Left hindlimb (tissue), 1 donor: ENCODE data around the gene DIP2C.

Source experiments
- DNase-seq: peaks from one replicate; pipeline ENCODE4 v3.0.0-alpha.2; 2018

Gene DIP2C

DNA sequence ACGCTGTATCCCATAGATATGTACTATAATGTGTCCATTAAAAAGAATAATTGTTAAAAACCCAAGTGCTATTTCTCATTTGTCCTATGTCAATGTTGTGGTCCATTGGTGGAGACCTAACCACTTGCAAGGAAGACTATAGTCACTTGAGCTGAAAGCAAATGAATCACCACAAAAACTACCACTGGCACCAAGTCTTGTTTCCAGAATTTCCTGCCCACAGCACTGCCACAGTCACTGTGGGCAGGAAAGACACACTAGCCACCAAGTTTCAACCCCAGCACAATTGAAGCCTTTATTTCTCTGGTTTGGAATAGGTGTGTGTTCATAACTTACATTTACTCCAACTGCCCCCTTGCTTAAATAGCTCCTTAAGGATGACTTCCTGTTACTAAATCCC lies 12.4 kb downstream of the DIP2C start:
- no peak for DNase-seq

DNA sequence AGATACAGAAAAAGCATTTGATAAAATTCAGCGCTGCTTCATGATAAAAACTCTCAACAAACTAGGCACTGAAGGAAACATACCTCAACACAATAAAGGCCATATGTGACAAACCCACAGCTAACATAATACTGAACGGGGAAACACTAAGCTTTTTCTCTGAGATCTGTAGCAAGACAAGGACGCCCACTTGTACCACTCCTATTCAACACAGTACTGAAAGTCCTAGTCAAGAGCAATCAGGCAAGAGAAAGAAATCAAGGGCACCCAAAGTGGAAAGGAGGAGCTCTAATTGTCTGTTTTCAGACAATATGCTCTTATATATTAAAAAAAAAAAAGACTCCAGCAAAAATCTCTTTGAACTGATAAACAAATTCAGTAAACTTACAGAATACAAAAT lies 13.3 kb downstream of the DIP2C start:
- no peak for DNase-seq

DNA sequence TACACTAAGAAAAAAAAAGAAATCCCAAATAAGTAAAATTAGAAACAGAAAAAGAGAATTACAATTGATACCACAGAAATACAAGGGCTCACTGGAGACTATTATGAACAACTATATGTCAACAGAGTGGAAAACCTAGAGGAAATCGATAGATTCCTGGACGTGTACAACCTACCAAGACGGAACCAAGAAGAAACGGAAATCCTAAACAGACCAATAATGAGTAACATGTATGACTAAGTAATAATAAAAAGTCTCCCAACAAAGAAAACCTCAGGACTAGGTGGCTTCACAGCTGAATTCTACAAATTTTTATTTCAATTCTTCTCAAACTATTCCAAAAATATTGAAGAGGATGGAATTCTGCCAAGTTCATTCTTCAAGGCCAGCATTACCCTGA lies 13.9 kb downstream of the DIP2C start:
- DNase-seq = no peak

DNA sequence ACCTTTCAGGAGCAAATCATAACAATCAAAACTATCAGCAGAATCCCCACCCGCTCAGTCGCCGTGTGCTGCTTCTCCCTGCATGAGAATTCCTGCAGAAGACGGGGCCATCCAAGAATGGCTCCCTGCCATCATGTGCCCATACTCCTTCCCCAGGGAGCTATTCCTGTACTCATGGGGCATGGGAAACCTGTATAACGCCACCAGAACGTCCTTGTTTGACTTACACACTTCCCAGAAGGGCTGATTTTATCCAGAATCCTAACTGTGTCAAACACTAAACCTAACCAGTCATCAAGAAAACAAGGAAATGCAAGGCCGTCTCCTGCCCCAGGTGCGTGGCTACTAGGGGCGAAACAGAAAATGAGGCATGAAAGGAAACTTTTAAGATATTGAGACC lies 16.0 kb downstream of the DIP2C start:
- DNase-seq = no peak

GRCh38 chr10:672992-673391 lies 16.5 kb downstream of the DIP2C start:
- no peak for DNase-seq

- no peak for DNase-seq
These were observed 17.3 kb downstream of the DIP2C start for GRCh38 chr10:672203-672602.

GRCh38 chr10:670990-671389 lies 18.5 kb downstream of the DIP2C start:
- no peak for DNase-seq

GRCh38 chr10:670038-670437 lies 19.4 kb downstream of the DIP2C start:
- DNase-seq = no peak

GRCh38 chr10:668786-669485 lies 20.5 kb downstream of the DIP2C start:
- no peak for DNase-seq

GRCh38 chr10:667602-668143 lies 21.8 kb downstream of the DIP2C start:
- DNase-seq = no peak

DNA sequence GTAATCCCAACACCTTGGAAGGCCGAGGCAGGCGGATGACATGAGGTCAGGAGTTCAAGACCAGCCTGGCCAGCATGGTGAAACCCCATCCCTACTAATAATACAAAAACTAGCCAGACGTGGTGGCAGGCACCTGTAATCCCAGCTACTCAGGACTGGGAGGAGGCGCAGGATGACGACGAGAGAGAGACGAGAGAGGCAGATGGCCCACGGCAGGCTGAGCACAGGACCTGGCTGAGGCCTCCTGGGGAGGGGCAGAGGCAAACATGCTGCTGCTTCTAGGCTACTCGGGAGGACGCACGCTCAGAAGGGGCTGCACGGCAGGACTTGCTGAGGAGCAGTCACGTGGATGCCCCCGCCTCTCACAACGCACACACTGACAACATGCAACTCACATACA lies 22.4 kb downstream of the DIP2C start:
- DNase-seq = no peak

DNA sequence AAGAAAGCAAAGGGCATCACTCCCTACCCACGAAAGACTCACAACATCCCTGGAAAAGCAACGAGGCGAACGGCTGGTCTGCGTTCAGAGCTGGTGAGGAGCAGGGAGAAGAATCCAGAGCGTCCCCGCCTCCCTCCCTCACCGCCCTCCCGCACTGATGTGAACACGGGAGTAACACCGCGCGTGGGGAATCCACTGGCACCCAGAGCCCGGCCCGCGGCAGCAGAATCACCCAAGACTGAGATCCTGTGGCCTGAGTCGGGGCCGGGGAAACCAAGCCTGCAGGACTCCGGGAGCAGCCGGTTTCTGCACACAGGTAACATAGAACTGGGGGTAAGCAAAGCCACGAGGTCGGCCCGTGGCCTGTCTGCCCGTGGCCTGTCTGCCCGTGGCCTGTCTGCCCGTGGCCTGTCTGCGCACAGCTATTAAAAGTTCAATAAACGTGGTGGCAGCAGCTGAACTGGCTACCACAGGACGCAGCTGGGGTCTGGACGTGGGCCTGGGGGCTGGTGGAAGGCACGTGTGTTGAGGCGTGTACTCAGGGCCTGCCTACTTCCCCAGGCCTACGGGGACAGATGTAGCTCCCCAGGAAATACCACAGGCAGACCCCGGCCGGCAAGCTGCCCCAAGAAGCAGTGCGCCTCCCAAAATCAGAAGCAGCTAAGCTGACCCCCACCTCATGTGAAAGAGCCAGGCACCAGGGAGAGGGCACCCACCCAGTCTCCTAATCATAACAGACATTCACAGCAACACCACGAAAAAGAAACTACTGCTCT lies 23.0 kb downstream of the DIP2C start:
- no peak for DNase-seq

- DNase-seq = no peak
These were observed 23.8 kb downstream of the DIP2C start for GRCh38 chr10:665579-666091.

DNA sequence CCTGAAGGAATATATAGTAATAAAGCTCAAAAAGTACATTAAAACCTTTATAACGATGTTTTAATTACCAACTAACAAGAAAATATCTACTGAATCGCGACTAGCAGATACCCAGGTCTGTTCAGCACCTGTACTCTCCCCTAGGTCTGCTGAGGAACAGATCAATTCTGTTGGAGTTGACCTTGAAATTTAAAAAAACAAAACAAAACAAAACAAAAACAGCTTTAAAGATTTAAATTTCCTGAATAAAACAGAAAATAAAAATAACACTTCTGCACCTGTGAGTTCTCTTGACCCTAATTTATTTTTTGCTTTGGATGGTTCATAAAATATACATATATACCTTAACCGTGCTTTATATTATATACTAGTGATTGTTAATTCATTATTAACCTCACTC lies 24.6 kb downstream of the DIP2C start:
- no peak for DNase-seq

DNA sequence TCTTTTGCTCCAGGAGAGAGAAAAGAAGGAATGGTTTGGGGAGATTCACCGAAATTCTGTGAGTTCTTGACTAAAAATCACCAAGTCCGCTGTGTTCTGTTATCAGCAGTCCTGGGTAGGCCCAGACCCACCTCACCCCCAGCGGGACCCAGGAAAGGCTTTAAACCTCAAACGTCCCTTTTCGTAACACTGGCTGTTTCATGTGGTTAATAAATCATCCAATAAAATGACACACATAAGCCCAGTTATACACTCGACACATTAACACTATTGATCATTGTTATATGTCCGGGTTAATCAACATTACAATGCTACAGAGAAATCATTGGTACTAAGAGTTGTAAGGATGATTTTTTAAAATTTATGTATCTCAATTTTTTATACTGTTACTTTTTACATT lies 25.2 kb downstream of the DIP2C start:
- no peak for DNase-seq

DNA sequence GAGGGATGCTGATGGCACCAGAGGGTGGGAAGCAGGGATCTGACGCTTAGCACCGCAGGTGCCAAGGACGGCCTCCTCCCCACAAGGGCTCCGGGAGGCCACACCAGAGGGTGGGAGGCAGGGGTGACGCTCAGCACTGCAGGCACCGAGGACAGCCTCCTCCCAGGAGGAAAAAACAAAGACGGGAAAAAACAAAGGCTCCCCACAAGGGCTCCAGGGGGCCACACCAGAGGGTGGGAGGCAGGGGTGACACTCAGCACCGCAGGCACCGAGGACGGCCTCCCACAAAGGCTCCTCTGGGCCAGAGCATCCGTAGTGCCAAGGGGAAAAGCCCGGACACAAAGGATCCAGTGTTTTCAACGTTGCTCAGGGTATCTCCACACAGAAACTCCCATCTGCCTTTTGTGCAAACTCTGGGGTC lies 25.6 kb downstream of the DIP2C start:
- DNase-seq = no peak

DNA sequence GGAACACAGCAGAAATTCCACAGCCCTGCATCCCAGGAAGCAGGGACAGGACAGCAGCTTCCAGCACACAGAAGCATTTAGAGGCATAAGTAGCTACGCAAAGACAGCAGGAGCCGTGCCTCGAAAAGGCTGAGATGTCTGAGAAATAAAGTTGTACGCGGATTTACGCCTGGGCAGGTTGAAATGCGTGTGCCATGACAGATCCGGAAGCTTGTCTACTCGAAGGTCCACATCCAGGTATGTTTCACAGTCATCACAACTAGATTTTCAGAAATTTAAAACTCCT lies 26.1 kb downstream of the DIP2C start:
- DNase-seq = no peak

DNA sequence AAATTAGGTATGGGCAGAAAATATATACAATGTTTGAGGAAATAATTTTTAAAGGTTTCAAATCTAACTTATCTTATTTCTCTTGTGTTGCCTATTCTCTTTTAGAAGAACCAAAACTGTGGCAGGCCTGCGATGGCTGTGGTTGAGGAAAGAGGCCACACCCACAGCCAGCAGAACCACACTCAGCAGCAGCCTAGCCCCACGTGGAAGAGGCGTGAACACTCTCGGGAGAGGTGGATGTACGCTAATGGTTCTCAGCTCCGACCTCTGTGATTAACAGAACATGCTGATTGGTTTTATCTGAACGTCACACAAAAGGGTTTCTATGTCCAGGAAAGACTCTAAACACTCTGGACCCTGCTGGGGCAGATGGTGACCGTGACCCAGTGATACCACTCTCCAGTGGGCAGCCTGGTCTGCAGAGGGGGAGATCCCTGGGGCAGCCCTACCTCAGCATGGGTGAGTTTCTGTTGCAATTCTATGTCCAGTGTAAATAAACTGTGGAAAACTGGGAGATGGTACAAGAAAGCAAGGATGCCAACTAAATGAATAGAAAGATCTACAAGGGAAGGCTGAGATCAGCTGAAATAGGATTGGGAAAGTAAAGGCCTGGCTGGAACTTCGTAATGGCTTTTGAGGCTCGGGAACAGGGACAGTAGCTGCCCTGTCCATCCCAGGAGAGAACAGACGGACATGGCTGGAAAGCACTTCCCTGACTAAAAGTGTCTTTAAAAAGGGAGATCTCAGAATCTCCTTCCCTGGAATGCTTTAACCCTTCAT lies 26.6 kb downstream of the DIP2C start:
- DNase-seq = no peak

- no peak for DNase-seq
These were observed 27.3 kb downstream of the DIP2C start for GRCh38 chr10:662223-662605.

DNA sequence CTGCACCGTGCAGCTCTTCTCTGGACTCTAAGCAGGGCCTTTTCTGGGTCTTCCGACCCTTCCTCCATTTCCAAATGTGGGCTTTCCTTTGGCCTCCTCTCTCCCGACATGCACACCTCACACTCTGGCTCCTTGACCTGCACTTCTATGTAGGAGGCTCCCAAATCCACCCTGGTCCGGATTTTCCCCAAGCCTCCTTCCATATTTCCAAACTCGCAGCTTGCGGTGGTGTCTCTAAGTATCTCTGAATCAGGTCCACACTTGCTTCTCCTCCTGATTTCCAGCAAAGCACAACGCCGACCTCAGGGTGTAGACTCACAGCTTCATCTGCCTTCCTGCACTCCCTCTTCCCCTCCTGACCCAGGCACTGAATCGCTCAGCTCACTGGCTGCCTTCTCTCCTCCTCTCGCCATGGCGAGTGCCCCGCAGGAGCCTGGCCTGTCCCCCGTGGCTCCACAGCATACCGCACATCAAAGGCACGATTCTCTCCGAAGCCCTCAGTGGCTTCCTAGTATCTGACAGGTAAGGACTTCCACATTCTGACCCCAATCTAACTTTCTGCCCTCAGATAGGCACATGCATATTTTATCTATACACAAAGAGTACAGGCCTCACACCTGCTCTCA lies 27.8 kb downstream of the DIP2C start:
- no peak for DNase-seq

DNA sequence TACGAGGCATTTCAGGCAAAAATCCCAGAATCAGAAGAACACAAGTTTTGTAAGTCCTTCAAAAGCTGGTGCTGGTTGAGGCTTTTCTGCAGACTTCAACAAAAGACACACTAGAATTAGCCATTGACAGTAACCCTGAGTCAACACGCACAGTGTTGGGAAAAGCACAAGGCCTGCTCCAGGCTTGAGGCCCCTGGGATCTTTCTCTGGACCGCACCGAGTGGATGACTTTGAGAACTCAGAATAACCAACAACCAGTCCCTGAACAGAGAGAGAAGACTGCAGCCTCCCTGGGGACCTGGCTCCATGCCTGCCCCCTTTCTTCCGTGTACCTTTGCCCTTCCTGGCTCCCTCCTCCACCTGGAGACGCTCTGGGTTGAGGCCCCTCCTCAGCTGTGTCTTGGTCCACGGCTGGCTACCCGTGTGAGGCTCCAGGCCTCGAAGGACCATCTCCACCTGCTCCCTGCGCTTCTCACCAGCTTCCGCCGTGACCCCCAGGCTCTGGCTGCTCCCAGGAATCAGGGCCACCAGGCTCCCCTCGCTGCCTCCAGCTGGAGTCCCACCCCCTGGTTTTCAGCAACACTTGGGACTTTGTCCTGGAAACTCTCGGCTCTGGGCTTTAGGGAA lies 28.4 kb downstream of the DIP2C start:
- DNase-seq = no peak

DNA sequence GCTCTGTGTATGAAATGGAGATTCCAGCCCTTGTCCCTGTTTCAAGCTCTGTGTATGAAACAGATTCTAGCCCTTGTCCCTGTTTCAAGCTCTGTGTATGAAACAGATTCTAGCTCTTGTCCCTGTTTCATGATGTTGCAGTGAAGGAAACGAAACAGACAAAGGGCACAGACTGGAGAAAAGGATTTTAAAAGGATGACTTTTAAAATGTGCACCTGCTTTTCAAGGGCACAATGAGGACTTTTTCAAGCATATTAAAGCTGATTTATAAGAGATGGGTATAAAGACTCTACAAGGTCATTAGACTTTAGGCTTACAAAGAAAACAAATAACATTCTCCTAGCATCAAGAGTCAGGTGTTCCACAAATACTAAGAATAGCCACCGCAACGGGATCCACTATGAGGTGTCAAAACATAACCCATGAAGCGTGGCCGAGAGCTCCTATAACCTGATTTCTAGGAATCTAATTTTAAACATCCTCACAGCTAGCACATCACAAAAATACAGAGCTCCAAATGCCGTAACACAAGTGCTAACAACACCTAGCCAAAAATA lies 29.0 kb downstream of the DIP2C start:
- no peak for DNase-seq
